HG02885 (cell line): Measurements from ENCODE around the gene RFPL3.
"Not testable (repeated sequence)": the region's sequence is repeated elsewhere in the genome, so short reads cannot be mapped to it uniquely, and the experiment has no call there.

Experiments
- ATAC-seq: cut with Tn5 transposase; IDR thresholded peaks from one replicate; pipeline ENCODE4 v1.9.1; 2021; ENCODE audit warnings: mild to moderate bottlenecking; ENCODE audit not compliant: unreplicated experiment, poor library complexity

RFPL3 gene

GRCh38 chr22:32357567-32357966, at the start of gene RFPL3:
Gene RFPL3 (plus strand): TSS chr22:32357867. CDS start chr22:32358072, 205 bp downstream.
- not testable (repeated sequence) for ATAC-seq

GRCh38 chr22:32308191-32308590, 49.5 kb upstream of the RFPL3 start:
- no peak for ATAC-seq

- no peak for ATAC-seq
Measured at GRCh38 chr22:32308934-32309333, 48.7 kb upstream of the RFPL3 start.

GRCh38 chr22:32309585-32310251, 47.9 kb upstream of the RFPL3 start:
- no peak for ATAC-seq

DNA sequence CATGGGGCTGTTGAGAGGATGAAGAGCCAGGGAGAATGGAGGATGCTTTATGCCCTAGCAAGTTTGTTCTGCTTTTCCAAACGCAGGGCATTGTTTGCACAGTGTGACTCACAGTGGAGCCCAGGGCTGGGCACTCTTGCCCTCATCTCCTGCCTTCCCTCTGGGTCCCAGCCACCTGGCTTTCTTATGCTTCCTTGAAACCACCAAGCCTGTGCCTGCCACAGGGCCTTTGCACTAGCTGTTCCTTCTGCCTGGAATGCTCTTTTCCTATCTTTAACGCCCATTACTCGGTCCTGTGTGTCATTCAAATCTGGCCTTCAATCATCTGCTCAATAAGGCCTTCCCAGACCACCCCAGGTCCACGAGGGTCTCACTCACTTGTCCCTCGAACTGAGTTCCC, 46.9 kb upstream of the RFPL3 start:
- ATAC-seq, result no peak

- no peak for ATAC-seq
Measured at GRCh38 chr22:32311551-32312071, 46.1 kb upstream of the RFPL3 start.

DNA sequence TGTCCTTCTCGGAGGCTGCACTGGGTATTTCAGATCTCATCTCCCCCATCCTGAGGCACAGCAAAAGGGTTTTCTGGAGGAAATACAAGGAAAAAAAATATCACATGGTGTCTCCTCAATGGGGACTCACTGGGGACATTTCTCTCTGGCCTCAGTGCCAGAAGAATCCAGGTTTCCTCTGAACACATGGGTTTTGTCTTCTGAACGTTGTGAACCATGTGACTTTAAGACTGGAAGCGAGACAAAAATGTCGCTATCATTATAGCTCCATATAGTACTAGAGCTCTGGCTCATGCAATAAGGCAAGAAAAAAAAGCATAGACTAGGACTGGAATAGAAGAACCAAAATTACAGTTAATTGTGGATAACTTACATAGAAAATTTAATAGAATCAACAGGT, 44.9 kb upstream of the RFPL3 start:
- no peak for ATAC-seq

DNA sequence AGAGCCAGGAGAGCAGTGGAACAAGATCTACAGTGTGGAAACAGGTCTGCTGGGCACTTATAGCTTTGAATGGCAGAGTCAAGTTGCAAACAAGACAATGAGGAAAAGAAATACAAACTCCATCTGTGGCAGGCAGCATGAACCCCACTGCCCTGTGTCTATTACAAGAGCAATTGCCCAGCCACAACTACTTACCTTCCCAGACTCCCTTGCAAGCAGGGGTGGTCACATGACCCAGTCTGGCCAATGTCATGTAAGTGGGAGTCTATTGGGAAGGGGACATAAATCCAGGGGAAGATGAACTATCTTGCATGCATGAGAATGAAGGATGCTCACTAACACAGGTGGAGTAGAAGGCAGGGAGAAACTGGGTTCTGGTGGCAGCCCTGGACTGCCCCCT, 44.1 kb upstream of the RFPL3 start:
- ATAC-seq, result no peak

GRCh38 chr22:32317524-32317923, 40.1 kb upstream of the RFPL3 start:
- no peak for ATAC-seq

DNA sequence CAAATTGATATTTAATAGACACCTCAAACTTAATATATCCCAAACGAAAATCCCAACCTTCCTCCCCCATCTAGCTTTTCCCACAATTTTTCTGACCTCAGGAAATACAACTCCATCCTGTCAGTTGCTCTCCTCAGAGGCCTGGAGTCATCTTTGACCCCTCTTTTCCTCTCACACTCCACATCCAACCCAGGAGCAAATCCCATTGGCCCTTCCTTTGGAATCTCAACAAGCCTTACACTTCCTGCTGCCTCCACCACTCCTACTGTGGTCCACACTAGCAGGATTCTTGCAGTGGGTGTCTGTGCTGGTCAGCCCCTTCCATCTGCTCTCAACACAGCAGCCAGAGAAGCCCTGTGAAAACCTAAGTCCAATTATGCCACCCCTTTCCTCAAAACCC, 39.3 kb upstream of the RFPL3 start:
- ATAC-seq, result no peak

GRCh38 chr22:32319861-32320406, 37.7 kb upstream of the RFPL3 start:
- no peak for ATAC-seq

- ATAC-seq, result no peak
Measured at GRCh38 chr22:32322986-32323385, 34.7 kb upstream of the RFPL3 start.

- no peak for ATAC-seq
Measured at GRCh38 chr22:32323513-32324164, 34.0 kb upstream of the RFPL3 start.

GRCh38 chr22:32324505-32325415, 32.9 kb upstream of the RFPL3 start:
- no peak for ATAC-seq

- no peak for ATAC-seq
Measured at GRCh38 chr22:32325416-32325801, 32.3 kb upstream of the RFPL3 start.

- no peak for ATAC-seq
Measured at GRCh38 chr22:32325811-32326237, 31.8 kb upstream of the RFPL3 start.

DNA sequence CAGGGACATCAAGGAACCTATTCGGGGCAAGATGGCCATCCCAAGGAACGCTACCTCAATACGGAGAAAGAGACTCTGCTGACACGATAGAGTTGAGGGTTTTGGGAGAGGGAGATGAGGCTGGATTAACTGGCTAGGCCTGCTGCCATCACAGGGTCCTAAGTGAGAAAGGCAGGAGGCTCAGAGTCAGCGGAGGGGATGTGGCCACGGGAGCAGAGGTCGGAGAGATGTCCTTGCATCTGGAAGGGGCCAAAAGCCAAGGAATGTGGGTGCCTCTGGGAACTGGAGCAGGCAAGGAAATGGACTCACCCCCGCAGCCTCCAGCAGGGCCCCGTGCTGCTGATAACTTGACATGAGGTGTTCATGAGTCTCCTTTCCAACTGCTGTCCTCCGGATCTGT, 31.0 kb upstream of the RFPL3 start:
- ATAC-seq, result no peak

DNA sequence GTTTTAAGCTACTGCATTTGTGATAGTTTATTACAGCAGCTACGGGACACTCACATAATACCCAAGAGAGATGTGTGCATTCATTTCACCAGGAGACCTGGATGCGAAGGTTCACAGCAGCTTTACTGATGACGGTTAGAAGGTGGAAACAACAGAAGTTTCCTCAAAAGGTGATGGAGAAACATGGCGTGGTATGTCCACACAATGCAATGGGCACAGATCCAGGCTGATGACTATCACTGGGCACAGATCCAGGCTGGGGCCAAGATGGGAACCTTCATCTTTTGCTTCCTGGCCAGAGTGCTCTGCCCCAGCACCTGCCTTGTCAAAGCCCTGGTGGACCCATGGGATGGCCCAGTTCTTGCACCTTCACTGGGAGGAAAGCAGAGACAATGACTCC, 30.6 kb upstream of the RFPL3 start:
- no peak for ATAC-seq

DNA sequence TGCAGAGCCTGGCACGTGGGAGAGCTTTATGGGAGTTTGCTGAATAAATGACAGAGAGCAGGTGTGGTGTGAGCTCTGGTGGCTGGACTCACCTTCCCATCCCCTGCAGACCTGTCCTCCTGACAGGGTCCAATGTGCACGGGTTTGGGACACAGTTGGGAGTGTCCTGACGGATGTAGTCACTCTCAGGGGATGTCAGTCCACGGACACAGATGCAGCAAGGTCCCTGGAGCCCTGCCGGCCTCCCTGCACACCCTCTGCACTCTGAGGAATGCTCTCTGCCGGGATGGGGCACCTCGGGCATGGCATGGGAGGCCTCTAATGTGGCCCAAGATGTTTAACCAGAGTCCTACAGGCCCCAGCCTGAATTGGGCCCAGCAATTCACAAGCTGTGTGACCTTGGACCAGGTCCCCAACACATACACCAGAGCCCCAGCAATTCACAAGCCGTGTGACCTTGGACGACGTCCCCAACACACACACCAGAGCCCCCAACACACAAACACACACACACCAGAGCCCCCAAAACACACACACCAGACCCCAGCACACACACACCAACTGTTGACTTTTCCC, 30.0 kb upstream of the RFPL3 start:
- ATAC-seq, result no peak
